GM13976 (cell line): ENCODE results near the gene ADAM12.

Experiments used
- DNase-seq: peaks from one replicate; pipeline ENCODE4 v3.0.0; 2012; ENCODE audit warnings: low spot score
- in situ Hi-C: fragments of 300-500 bp; cut with MboI; formaldehyde crosslinking; loops from one replicate; pipeline ENCODE4 v1.12.0; 2022; ENCODE audit warnings: low sequenced_read_pairs, mixed read lengths, inconsistent platforms; ENCODE audit not compliant: unreplicated experiment
- TF ChIP-seq, protein P1 (sequence below): IDR thresholded peaks from 2 replicates; pipeline ENCODE4 v1.5.1; 2012; ENCODE audit warnings: borderline replicate concordance, mild to moderate bottlenecking; ENCODE audit not compliant: insufficient read depth; ENCODE audit errors: extremely low read depth, missing control alignments, control extremely low read depth

Gene ADAM12

DNA sequence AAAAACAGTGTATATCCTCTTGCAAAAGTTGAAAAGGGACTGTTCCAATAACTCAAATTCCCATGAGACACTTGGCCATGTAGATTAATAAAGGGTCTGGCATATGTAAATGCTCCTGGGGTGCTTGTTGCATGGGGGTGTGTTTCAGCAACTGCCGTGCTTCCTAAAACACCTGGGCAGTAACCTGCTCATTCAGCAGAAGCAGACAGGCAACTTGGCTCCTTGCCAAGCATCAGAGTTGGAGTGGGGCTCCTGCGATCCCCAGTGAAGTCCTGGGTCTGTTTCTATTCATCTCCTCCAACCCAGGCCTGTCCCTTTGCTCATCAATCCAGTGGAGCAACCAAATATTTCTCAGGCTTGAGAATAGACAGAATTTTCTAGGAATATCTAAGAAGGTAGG, 42.2 kb upstream of the ADAM12 start:
- no peak for DNase-seq
- TF ChIP-seq, protein P1, sequence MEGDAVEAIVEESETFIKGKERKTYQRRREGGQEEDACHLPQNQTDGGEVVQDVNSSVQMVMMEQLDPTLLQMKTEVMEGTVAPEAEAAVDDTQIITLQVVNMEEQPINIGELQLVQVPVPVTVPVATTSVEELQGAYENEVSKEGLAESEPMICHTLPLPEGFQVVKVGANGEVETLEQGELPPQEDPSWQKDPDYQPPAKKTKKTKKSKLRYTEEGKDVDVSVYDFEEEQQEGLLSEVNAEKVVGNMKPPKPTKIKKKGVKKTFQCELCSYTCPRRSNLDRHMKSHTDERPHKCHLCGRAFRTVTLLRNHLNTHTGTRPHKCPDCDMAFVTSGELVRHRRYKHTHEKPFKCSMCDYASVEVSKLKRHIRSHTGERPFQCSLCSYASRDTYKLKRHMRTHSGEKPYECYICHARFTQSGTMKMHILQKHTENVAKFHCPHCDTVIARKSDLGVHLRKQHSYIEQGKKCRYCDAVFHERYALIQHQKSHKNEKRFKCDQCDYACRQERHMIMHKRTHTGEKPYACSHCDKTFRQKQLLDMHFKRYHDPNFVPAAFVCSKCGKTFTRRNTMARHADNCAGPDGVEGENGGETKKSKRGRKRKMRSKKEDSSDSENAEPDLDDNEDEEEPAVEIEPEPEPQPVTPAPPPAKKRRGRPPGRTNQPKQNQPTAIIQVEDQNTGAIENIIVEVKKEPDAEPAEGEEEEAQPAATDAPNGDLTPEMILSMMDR = no peak
- in situ Hi-C loops = no loop called here

DNA sequence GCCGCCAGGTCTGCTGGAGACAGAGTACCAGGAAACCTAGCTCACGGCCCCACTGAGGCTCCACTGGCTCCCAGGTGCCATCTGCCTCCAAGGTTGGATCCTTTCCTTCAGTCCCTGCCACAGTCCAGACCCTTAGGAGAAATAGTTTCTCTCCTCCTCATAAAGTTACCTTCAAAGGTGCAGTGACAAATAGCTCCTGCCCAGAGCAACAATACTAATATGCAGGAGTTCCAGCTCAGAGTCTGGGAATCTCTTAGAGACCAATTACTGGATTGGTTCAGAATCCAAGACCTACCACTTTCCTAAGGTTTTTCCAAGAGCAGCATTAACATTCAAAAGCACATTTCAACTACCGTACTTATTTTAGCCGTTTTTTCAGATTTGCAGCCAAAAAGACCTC, 41.0 kb upstream of the ADAM12 start:
- TF ChIP-seq, protein P1 = no peak
- in situ Hi-C loops = no loop called here

DNA sequence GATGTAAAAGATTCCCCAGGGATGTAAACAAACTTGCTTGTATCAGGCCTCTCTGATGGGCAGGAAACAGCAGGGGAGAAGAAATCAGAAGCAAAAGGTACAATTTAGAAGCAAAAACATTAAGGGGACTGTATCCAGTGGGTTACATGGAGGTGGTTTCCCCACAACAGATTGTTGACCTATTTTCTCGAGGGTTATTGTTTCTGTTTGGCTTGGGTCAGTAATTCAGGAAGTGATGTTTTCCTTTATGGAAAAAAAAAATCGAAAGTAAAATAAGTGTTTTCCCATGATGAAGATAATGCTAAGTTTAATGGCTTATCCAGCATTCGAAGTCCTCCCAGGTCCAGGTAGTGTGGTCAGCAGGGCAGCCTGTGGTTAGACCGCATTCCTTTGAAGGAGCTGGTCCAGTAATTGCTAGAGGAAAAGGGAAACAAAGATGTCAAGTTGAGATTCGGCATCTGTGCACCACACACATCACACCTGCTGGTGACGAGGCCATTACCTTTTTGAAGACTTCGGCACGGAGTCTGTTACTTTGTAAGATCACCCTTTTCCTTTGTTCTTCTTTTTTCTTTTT, 37.3 kb upstream of the ADAM12 start:
- in situ Hi-C loops = no loop called here
- TF ChIP-seq, protein P1 = no peak
- no peak for DNase-seq

More for the DNA sequence above, 41.0 kb upstream of the ADAM12 start:
- no peak for DNase-seq

DNA sequence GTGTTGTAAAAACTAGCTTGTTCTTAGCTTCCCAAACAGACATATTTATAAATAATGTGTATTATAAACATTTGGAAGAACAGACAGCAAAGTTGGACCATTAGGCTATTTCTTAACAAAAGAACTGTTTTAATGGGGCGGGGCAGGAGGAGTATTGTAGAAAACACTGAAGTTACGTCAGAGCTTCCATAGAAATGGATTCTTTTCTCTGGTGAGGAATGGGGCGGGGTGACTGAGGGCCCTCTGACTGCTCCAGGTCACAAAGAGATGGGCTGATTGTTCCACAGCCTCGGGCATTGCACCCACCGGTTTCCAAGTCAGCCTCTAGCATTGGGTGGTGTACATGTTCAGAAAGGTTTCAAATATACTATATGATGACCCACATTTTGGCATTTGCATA, 36.8 kb upstream of the ADAM12 start:
- DNase-seq = no peak
- in situ Hi-C loops = no loop called here
- TF ChIP-seq, protein P1 = no peak

DNA sequence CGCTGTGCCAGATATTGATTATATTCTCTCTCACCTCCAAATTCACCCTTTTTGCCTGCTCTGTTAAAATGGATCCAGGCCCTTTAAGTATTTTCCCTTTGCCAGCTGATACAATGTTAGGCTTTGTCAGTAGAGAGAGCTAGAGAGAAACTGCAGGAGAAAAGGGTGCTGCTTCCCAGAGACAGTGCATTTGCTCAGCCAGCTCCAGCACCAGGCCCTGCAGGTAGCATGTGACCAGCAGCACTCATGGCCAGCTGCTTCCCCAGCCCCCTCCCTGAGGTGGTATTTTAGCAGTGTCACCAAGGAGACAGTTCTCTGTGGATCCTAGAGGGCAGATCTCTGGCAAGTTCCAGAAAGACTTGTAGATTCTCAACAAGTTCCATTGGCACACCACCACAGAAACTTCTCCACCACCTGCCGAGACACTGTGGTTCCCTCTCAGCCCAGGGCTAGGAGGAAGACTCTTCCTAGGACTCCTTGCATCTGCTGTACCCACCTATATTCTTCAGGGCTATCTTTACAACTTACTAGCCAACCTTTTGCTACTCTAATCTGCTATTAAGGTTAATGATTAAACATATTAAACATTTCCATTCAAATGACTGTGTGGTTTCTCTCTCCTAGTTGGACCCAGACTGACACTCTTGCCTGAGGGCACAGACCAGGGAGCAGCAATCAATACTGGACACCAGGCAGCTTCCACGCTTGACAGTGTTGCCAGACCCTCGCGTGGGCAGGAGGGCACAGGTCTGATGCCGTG, 35.6 kb upstream of the ADAM12 start:
- TF ChIP-seq, protein P1 = no peak
- in situ Hi-C loops = no loop called here
- DNase-seq = no peak

DNA sequence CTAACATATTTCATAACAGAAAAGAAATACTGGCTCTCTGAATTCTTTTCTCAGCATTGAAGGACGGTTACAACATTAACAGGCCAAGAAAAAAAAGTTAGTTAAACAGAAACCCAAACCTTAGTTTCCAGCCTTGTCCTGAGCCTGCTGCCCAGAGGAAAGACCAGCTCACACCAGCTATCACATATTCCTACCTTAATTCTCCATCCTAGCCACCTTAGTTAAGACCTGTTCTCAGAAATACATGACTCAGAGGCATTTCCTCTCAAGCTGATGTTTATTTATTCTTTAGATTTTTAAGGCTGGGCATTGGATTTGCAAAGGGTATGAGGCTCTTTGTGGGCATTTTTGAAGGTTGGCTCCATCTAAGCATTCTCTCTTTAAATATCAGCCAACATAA, 34.3 kb upstream of the ADAM12 start:
- no peak for DNase-seq
- in situ Hi-C loops = no loop called here
- TF ChIP-seq, protein P1 = no peak

DNA sequence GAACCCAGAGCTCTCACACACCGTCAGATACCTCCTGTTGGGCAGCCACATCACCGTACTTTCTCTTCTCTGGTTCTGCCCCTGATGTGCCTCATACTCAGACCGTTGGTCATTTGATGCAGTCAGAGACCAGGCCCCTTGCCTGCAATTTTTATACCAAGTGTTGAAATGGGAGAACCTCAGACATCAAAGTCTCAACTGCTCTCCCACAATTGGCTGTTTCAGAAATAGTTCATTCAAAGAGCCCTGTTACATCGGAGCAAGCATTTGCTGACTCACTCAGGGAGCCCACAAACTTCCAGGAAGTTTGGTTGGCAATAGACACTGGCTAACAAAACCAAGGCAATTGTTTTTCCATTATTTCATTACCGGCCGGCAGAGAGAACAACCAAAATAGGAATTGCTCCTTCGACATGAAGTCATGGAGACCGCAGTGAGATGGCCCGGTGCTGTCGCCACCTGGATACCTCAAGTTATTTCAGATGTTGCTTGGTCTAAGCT, 33.5 kb upstream of the ADAM12 start:
- in situ Hi-C loops = no loop called here
- TF ChIP-seq, protein P1 = no peak
- no peak for DNase-seq
